ENCODE results near the gene NAV2.
A peak's percentile ranks its signal among the peaks of the same experiment; 100 is the strongest.

Gene NAV2

GRCh38 chr11:20042045-20042639 is 329.5 kb downstream of the NAV2 start:
- Histone ChIP-seq H3K36me3 (ENCODE audit: control insufficient read depth in 4 of 4, insufficient read depth in 4 of 4, low read length in 3 of 4) (no peaks in the 10 kb centered on the region), H3K4me3 (ENCODE audit: control insufficient read depth in 1 of 7, extremely low read depth in 1 of 7, insufficient read depth in 4 of 7, low read depth in 2 of 7, low read length in 6 of 7) (no peak overlapping the region), H3K27me3 (replicated peaks in 2 of 5; ENCODE audit: control insufficient read depth in 4 of 5, insufficient read depth in 5 of 5, low read length in 4 of 5) (peaks cover 0 to 2% (median 0%) of the 10 kb centered on the region in 5 experiments), H3K4me1 (ENCODE audit: control extremely low read depth in 1 of 4, control insufficient read depth in 4 of 4, insufficient read depth in 4 of 4, low read length in 3 of 4) (peaks cover 7 to 10% (median 9%) of the 10 kb centered on the region in 4 experiments), H3K27ac (ENCODE audit: insufficient read depth in 1 of 2, low read depth in 1 of 2, low read length in 2 of 2, poor library complexity in 1 of 2, severe bottlenecking in 2 of 2) (no peak overlapping the region), H3K9me3 (ENCODE audit: control extremely low read depth in 1 of 5, control insufficient read depth in 4 of 5, insufficient read depth in 2 of 5, low read depth in 1 of 5, low read length in 4 of 5) (no peaks in the 10 kb centered on the region)
- ChIA-PET CTCF (interaction anchor here (1.0 to 1.5 kb wide), 2 partner anchors 33 to 69 kb away, joined by 3 read pairs; no protein-coding TSS in a partner anchor), POLR2A (no interaction called here)
- whole genome bisulfite sequencing (ENCODE audit: insufficient coverage) = 96% methylated on average over 4 of the region's 5 CpGs
- no peak for DNase-seq

- no peaks in the 10 kb centered on the region for H3K36me3 ChIP-seq (ENCODE audit: control insufficient read depth in 4 of 4, insufficient read depth in 4 of 4, low read length in 3 of 4)
- no peak overlapping the region for H3K27ac ChIP-seq (ENCODE audit: insufficient read depth in 1 of 2, low read depth in 1 of 2, low read length in 2 of 2, poor library complexity in 1 of 2, severe bottlenecking in 2 of 2)
- WGBS (ENCODE audit: insufficient coverage) = 80% methylated on average over 5 of the region's 11 CpGs
- H3K27me3 ChIP-seq (replicated peaks in 2 of 5; ENCODE audit: control insufficient read depth in 4 of 5, insufficient read depth in 5 of 5, low read length in 4 of 5) = peaks cover 0 to 2% (median 0%) of the 10 kb centered on the region in 5 experiments
- peaks cover 7 to 12% (median 9%) of the 10 kb centered on the region in 4 experiments for H3K4me1 ChIP-seq (ENCODE audit: control extremely low read depth in 1 of 4, control insufficient read depth in 4 of 4, insufficient read depth in 4 of 4, low read length in 3 of 4)
- DNase-seq = no peak
- H3K9me3 ChIP-seq (ENCODE audit: control extremely low read depth in 1 of 5, control insufficient read depth in 4 of 5, insufficient read depth in 2 of 5, low read depth in 1 of 5, low read length in 4 of 5) = no peaks in the 10 kb centered on the region
- ChIA-PET CTCF (interaction anchor here (1.5 kb wide), 1 partner anchor 34 kb away, joined by 3 read pairs; no protein-coding TSS in a partner anchor), POLR2A (no interaction called here)
- no peak overlapping the region for H3K4me3 ChIP-seq (ENCODE audit: control insufficient read depth in 1 of 7, extremely low read depth in 1 of 7, insufficient read depth in 4 of 7, low read depth in 2 of 7, low read length in 6 of 7)
Observed at GRCh38 chr11:20042811-20043341, 330.2 kb downstream of the NAV2 start.

- H3K27ac ChIP-seq (ENCODE audit: insufficient read depth in 1 of 2, low read depth in 1 of 2, low read length in 2 of 2, poor library complexity in 1 of 2, severe bottlenecking in 2 of 2) = no peak overlapping the region
- no peak for DNase-seq
- peaks cover 0 to 2% (median 0%) of the 10 kb centered on the region in 5 experiments for H3K27me3 ChIP-seq (replicated peaks in 2 of 5; ENCODE audit: control insufficient read depth in 4 of 5, insufficient read depth in 5 of 5, low read length in 4 of 5)
- H3K36me3 ChIP-seq (ENCODE audit: control insufficient read depth in 4 of 4, insufficient read depth in 4 of 4, low read length in 3 of 4) = no peaks in the 10 kb centered on the region
- H3K4me3 ChIP-seq (ENCODE audit: control insufficient read depth in 1 of 7, extremely low read depth in 1 of 7, insufficient read depth in 4 of 7, low read depth in 2 of 7, low read length in 6 of 7) = no peak overlapping the region
- WGBS (ENCODE audit: insufficient coverage) = over 99% methylated on average over 12 of the region's 13 CpGs
- ChIA-PET CTCF (interaction anchor here (0.8 kb wide), 1 partner anchor 11 kb away, joined by 5 read pairs; no protein-coding TSS in a partner anchor), POLR2A (no interaction called here)
- H3K9me3 ChIP-seq (ENCODE audit: control extremely low read depth in 1 of 5, control insufficient read depth in 4 of 5, insufficient read depth in 2 of 5, low read depth in 1 of 5, low read length in 4 of 5) = no peaks in the 10 kb centered on the region
- peaks cover 7 to 12% (median 9%) of the 10 kb centered on the region in 4 experiments for H3K4me1 ChIP-seq (ENCODE audit: control extremely low read depth in 1 of 4, control insufficient read depth in 4 of 4, insufficient read depth in 4 of 4, low read length in 3 of 4)
Observed at GRCh38 chr11:20043992-20044391, 331.4 kb downstream of the NAV2 start.

- CTCF ChIA-PET = no interaction called here
- Histone ChIP-seq H3K27me3 (replicated peaks in 2 of 5; ENCODE audit: control insufficient read depth in 4 of 5, insufficient read depth in 5 of 5, low read length in 4 of 5) (peaks cover 0 to under 1% (median 0%) of the 10 kb centered on the region in 5 experiments), H3K9me3 (ENCODE audit: control extremely low read depth in 1 of 5, control insufficient read depth in 4 of 5, insufficient read depth in 2 of 5, low read depth in 1 of 5, low read length in 4 of 5) (no peaks in the 10 kb centered on the region), H3K36me3 (ENCODE audit: control insufficient read depth in 4 of 4, insufficient read depth in 4 of 4, low read length in 3 of 4) (no peaks in the 10 kb centered on the region), H3K4me1 (ENCODE audit: control extremely low read depth in 1 of 4, control insufficient read depth in 4 of 4, insufficient read depth in 4 of 4, low read length in 3 of 4) (peaks cover 7 to 12% (median 9%) of the 10 kb centered on the region in 4 experiments), H3K4me3 (ENCODE audit: control insufficient read depth in 1 of 7, extremely low read depth in 1 of 7, insufficient read depth in 4 of 7, low read depth in 2 of 7, low read length in 6 of 7) (no peak overlapping the region), H3K27ac (ENCODE audit: insufficient read depth in 1 of 2, low read depth in 1 of 2, low read length in 2 of 2, poor library complexity in 1 of 2, severe bottlenecking in 2 of 2) (no peak overlapping the region)
- no peak for DNase-seq
- WGBS (ENCODE audit: insufficient coverage) = 96% methylated on average over 19 of the region's 19 CpGs
- POLR2A ChIA-PET = no interaction called here
Observed at GRCh38 chr11:20045098-20045688, 332.6 kb downstream of the NAV2 start.

- ChIA-PET CTCF (interaction anchor here (0.6 kb wide), 1 partner anchor 170 kb away, joined by 3 read pairs; no protein-coding TSS in a partner anchor), POLR2A (no interaction called here)
- H3K4me3 ChIP-seq (ENCODE audit: control insufficient read depth in 1 of 7, extremely low read depth in 1 of 7, insufficient read depth in 4 of 7, low read depth in 2 of 7, low read length in 6 of 7) = peak overlapping the region in 1 of 7 experiments; percentile 19
- H3K9me3 ChIP-seq (ENCODE audit: control extremely low read depth in 1 of 5, control insufficient read depth in 4 of 5, insufficient read depth in 2 of 5, low read depth in 1 of 5, low read length in 4 of 5) = no peaks in the 10 kb centered on the region
- no peak overlapping the region for H3K27ac ChIP-seq (ENCODE audit: insufficient read depth in 1 of 2, low read depth in 1 of 2, low read length in 2 of 2, poor library complexity in 1 of 2, severe bottlenecking in 2 of 2)
- DNase-seq = peak; percentile 37 to 75 (median 72)
- no CpG with 5 or more reads among the region's 3 CpGs for WGBS (ENCODE audit: insufficient coverage)
- H3K27me3 ChIP-seq (replicated peaks in 2 of 5; ENCODE audit: control insufficient read depth in 4 of 5, insufficient read depth in 5 of 5, low read length in 4 of 5) = no peaks in the 10 kb centered on the region
- H3K4me1 ChIP-seq (ENCODE audit: control extremely low read depth in 1 of 4, control insufficient read depth in 4 of 4, insufficient read depth in 4 of 4, low read length in 3 of 4) = peaks cover 7 to 12% (median 9%) of the 10 kb centered on the region in 4 experiments
- no peaks in the 10 kb centered on the region for H3K36me3 ChIP-seq (ENCODE audit: control insufficient read depth in 4 of 4, insufficient read depth in 4 of 4, low read length in 3 of 4)
Observed at GRCh38 chr11:20046416-20046815, 333.8 kb downstream of the NAV2 start.

- DNase-seq = no peak
- H3K27ac ChIP-seq (ENCODE audit: insufficient read depth in 1 of 2, low read depth in 1 of 2, low read length in 2 of 2, poor library complexity in 1 of 2, severe bottlenecking in 2 of 2) = no peak overlapping the region
- no peaks in the 10 kb centered on the region for H3K27me3 ChIP-seq (replicated peaks in 2 of 5; ENCODE audit: control insufficient read depth in 4 of 5, insufficient read depth in 5 of 5, low read length in 4 of 5)
- ChIA-PET POLR2A (no interaction called here), CTCF (interaction anchor here (0.6 kb wide), 1 partner anchor 170 kb away, joined by 3 read pairs; no protein-coding TSS in a partner anchor)
- H3K4me1 ChIP-seq (ENCODE audit: control extremely low read depth in 1 of 4, control insufficient read depth in 4 of 4, insufficient read depth in 4 of 4, low read length in 3 of 4) = peaks cover 7 to 12% (median 9%) of the 10 kb centered on the region in 4 experiments
- WGBS (ENCODE audit: insufficient coverage) = 80% methylated on average over 1 of the region's 4 CpGs
- H3K36me3 ChIP-seq (ENCODE audit: control insufficient read depth in 4 of 4, insufficient read depth in 4 of 4, low read length in 3 of 4) = no peaks in the 10 kb centered on the region
- no peaks in the 10 kb centered on the region for H3K9me3 ChIP-seq (ENCODE audit: control extremely low read depth in 1 of 5, control insufficient read depth in 4 of 5, insufficient read depth in 2 of 5, low read depth in 1 of 5, low read length in 4 of 5)
- no peak overlapping the region for H3K4me3 ChIP-seq (ENCODE audit: control insufficient read depth in 1 of 7, extremely low read depth in 1 of 7, insufficient read depth in 4 of 7, low read depth in 2 of 7, low read length in 6 of 7)
Observed at GRCh38 chr11:20047006-20047768, 334.6 kb downstream of the NAV2 start.
